Fibroblast of villous mesenchyme (primary cell): ENCODE results near the gene ROR1. TPM values are rescaled to one million over a fixed set of nuclear protein-coding genes. Genes with fewer than 3 reads are reported as not detected.

ENCODE experiments used
- DNase-seq: peaks from one replicate; pipeline ENCODE4 v3.0.0-alpha.2; 2010; ENCODE audit warnings: low read depth
- H3K4me3 ChIP-seq: 2 replicates; pipeline ENCODE4 v1.5.1; 2011; ENCODE audit warnings: low read depth, mild to moderate bottlenecking, low read length
- total RNA-seq: library from RNA; depleted of rRNA; stranded (reverse); fragments of >200 nt; gene quantifications from 2 replicates; pipeline ENCODE4 v1.2.3, GENCODE V29; 2012
- TF ChIP-seq, protein P1 (sequence below): IDR thresholded peaks from 2 replicates; pipeline ENCODE4 v1.5.1; 2012; ENCODE audit warnings: low read depth, mild to moderate bottlenecking, low read length; ENCODE audit not compliant: insufficient read depth

Gene ROR1
- total RNA-seq, 1 donor: 8.6 TPM

DNA sequence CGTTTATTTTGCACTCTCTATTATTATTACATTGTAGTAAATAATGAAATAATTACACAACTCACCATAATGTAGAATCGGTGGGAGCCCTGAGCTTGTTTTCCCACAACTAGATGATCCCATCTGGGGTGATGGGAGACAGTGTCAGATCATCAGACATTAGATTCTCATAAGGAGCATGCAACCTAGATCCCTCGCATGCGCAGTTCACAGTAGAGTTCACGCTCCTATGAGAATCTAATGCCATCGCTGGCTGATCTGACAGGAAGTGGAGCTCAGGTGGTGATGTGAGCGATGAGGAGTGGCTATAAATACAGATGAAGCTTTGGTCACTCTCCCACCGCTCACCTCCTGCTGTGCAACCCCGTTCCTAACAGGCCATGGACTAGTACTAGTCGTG lies 112.1 kb downstream of the ROR1 start:
- no peak overlapping the region for H3K4me3 ChIP-seq
- DNase-seq: no peak
- TF ChIP-seq, protein P1, sequence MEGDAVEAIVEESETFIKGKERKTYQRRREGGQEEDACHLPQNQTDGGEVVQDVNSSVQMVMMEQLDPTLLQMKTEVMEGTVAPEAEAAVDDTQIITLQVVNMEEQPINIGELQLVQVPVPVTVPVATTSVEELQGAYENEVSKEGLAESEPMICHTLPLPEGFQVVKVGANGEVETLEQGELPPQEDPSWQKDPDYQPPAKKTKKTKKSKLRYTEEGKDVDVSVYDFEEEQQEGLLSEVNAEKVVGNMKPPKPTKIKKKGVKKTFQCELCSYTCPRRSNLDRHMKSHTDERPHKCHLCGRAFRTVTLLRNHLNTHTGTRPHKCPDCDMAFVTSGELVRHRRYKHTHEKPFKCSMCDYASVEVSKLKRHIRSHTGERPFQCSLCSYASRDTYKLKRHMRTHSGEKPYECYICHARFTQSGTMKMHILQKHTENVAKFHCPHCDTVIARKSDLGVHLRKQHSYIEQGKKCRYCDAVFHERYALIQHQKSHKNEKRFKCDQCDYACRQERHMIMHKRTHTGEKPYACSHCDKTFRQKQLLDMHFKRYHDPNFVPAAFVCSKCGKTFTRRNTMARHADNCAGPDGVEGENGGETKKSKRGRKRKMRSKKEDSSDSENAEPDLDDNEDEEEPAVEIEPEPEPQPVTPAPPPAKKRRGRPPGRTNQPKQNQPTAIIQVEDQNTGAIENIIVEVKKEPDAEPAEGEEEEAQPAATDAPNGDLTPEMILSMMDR: no peak

DNA sequence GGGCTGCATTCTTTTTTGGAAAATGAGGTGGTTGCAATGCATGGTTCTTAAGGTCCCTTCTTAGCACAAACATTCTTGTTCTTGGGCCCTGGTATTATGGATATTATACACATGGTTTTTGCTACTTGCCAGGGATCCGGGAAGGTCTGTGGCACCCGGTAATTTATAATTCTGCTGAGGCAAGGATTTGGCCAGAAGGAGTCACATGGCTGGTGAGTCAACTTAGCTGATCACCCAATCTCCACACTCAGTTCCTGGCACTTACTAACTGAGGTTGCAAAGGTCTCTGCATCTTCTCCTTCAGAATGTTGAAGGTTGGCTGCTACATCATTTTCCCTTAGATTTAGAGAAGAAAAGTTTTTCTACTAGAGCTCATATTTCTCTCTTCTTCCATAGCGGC lies 112.5 kb downstream of the ROR1 start:
- TF ChIP-seq, protein P1: no peak
- DNase-seq: no peak
- H3K4me3 ChIP-seq: no peak overlapping the region

DNA sequence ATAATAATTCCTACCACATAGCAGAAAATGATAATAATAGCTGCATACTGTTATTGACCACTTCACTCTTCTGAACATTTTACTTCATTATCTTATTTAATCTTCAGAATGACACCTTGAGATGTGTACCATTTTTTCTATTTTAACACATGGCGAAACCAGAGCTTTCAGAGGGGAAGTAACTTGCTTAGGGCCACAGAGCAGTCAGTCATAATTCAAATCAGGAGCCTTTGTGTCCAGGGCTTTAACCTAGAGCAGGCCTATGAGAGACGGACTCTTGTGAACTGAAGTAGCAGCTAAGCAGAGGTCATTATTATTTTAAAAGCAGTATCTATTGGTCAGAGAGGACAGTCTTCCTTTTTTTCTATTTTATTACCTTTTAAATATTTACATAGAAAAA lies 114.0 kb downstream of the ROR1 start:
- TF ChIP-seq, protein P1: no peak
- no peak overlapping the region for H3K4me3 ChIP-seq
- no peak for DNase-seq

DNA sequence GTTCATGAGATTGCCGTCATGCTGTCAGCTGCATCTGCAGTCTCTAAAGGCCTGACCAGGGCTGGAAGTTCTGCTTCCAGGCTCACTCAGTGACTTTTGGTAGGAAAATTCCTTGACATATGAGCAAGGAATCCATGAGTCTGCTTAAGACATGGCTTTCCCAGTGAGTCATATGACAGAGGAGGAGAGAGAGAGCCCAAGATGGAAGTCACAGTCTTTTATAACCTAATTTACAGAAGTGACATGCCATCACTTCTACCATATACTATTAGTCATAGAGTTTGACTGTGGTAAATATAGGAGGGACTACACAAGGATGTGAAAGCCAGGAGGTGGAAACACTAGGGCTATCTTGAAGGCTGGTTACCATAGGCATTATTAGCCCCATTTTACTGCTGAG lies 115.2 kb downstream of the ROR1 start:
- DNase-seq: no peak
- H3K4me3 ChIP-seq: no peak overlapping the region

DNA sequence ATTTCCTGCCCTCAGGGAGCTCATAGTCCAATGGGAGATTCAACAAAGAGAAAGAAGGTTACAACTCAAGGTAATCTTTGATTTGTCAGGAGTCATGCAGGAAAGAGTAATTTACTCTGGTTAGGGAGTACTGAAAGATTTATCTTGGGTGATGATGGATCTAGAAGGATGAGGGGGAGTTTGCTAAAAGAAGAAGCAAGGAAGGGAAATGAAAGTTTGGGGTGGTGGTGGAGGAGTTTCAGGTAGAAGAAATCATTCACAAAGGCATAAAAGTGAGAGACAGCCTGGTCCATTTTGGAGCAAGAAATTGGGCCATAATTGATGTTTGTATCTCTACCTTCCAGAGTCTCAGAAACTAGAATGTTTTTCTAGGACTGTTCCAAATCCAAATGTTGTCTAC lies 116.7 kb downstream of the ROR1 start:
- no peak overlapping the region for H3K4me3 ChIP-seq
- TF ChIP-seq, protein P1: no peak
- DNase-seq: no peak

More for the DNA sequence above, 115.2 kb downstream of the ROR1 start:
- TF ChIP-seq, protein P1: no peak

DNA sequence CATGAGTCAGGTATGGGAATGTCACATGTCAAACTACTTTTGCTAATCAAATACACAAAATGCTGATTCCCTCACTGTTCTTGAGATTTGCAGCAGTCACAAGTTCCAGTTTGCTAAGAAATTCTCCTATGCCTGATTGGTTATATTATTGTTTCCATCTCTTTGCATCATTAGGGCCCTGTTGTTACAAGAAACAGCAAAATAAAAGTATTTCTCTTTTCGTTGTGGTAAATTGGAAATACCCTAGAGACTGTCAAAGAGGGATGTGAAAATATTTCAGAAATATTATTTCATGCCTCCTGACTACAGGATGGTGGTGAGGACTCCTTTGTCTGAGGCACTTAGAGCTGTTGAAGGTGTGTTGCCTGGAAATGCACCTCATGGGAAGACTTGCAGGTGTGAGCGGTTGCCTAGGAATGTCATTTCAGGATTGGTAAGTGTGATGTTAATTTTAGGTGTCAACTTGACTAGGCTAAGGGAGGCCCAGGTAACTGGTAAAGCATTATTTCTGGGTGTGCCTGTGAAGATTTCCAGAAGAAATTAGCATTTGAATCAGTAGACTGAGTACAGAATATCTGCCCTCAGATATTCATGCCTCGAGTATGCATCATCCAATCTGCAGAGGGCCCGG lies 117.4 kb downstream of the ROR1 start:
- H3K4me3 ChIP-seq: no peak overlapping the region
- no peak for DNase-seq
- TF ChIP-seq, protein P1: no peak

DNA sequence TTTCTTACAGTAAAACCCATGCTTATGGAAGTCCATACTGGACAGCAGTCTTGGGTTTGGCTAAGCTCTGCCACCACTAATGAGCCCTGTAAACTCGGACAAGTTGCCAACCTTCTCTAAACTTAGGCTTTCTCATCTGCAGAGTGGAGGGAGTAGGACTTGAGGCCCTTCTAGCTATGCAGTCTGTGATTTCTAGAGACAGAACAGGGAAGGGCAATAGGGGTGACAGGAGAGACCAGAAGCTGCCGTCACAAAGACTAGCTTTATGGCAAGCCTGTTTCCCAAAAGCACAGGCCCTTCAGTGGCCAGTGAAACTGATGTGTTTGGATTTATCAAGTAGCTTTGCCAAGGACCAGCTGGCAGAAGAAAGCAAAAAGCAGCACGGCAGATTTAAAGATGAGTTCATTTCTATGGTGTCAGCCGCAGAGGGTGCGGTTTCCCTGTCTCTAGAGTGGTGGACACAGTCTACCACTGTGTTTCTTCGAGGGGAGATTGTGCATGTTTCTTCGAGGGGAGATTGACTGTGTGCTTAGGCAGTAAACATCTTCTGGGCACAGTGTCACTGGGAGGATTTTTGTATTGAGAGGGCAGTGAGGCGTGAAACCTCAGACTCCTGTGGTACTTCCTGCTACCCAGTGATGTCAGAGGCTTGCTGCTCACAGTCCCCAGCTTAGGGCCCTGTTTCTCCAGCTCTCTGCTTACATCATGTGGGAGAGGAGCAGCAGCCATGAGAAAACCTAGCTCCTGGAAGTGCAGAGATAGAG lies 119.0 kb downstream of the ROR1 start:
- no peak overlapping the region for H3K4me3 ChIP-seq
- TF ChIP-seq, protein P1: no peak
- peak; percentile 51 for DNase-seq
